Esophagus (tissue), 2 donors: ENCODE results near the gene PLPPR3. TPM values are rescaled to one million over a fixed set of nuclear protein-coding genes. Genes with fewer than 3 reads are reported as not detected.
A peak's percentile ranks its signal among the peaks of the same experiment; 100 is the strongest.

Experiments
- H3K27ac ChIP-seq, 2 donors: one replicate each; pipeline ENCODE4 v1.5.1; 2013; ENCODE audit warnings: low read depth in 2 of 2, mild to moderate bottlenecking in 2 of 2, inconsistent platforms in 1 of 2, low read length in 1 of 2, moderate library complexity in 1 of 2
- H3K27me3 ChIP-seq, 2 donors: one replicate each; pipeline ENCODE4 v1.6.1; 2013; ENCODE audit warnings: low read length in 2 of 2, control low read depth in 1 of 2, mild to moderate bottlenecking in 1 of 2; ENCODE audit not compliant: insufficient read depth in 2 of 2, control insufficient read depth in 1 of 2
- H3K36me3 ChIP-seq, 2 donors: one replicate each; pipeline ENCODE4 v1.6.1; 2013; ENCODE audit warnings: low read length in 1 of 2; ENCODE audit not compliant: control insufficient read depth in 2 of 2, insufficient read depth in 2 of 2
- H3K4me1 ChIP-seq, 2 donors: one replicate each; pipeline ENCODE4 v1.6.1; 2013; ENCODE audit warnings: low read length in 1 of 2; ENCODE audit not compliant: control insufficient read depth in 2 of 2, insufficient read depth in 2 of 2
- H3K4me3 ChIP-seq, 2 donors: one replicate each; pipeline ENCODE4 v1.5.1; 2013; ENCODE audit warnings: low read length in 2 of 2, mild to moderate bottlenecking in 2 of 2, low read depth in 1 of 2, moderate library complexity in 1 of 2
- H3K9me3 ChIP-seq, 2 donors: one replicate each; pipeline ENCODE4 v1.6.1; 2013; ENCODE audit warnings: mild to moderate bottlenecking in 2 of 2, low read depth in 1 of 2, low read length in 1 of 2, moderate library complexity in 1 of 2; ENCODE audit not compliant: control insufficient read depth in 2 of 2, insufficient read depth in 1 of 2
- WGBS, 2 donors: extraction: QIAGEN DNeasy Blood & Tissue Kit; methylation state at CpG; one replicate each; pipeline ENCODE4 v1.1.7; 2013; 5-methylcytosine and 5-hydroxymethylcytosine counted together
- polyA plus RNA-seq, 2 donors: library from polyadenylated mRNA; stranded (reverse); fragments of 200-250 nt; gene quantifications; one replicate each; pipeline ENCODE4 v1.2.3, GENCODE V29; 2013
- donor health status: healthy with polysubstance abuse.
- donor health status: Bipolar disorder and iron deficiency.

Gene PLPPR3
- polyA plus RNA-seq, 2 donors = not detected

DNA sequence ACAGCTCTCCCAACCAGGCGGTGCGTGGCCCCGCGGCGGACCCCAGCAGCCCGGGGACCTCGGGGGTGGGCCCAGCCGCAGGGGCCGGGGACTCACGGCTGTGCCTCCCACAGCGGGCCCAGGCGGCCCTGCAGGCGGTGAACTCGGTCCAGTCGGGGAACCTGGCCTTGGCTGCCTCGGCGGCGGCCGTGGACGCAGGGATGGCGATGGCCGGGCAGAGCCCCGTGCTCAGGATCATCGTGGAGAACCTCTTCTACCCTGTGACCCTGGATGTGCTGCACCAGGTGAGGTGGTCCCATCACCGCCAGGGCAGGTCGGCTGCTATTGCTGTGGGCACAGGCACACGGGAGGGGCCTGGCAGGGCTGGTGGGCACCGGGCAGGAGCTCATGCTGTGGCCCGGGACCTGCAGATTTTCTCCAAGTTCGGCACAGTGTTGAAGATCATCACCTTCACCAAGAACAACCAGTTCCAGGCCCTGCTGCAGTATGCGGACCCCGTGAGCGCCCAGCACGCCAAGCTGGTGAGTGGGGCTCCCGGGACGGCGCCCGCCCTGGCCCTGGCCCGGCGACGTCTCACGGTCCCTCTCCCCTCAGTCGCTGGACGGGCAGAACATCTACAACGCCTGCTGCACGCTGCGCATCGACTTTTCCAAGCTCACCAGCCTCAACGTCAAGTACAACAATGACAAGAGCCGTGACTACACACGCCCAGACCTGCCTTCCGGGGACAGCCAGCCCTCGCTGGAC, 17.2 kb downstream of the PLPPR3 start:
- peaks cover 19 to 71% of the 10 kb centered on the region in 2 donors for H3K36me3 ChIP-seq
- no peaks in the 10 kb centered on the region for H3K9me3 ChIP-seq
- H3K27me3 ChIP-seq = no peaks in the 10 kb centered on the region
- no peak overlapping the region for H3K4me3 ChIP-seq
- H3K4me1 ChIP-seq = peaks cover 24 to 34% of the 10 kb centered on the region in 2 donors
- H3K27ac ChIP-seq = no peak overlapping the region
- 89 to 92% methylated on average over 50 to 53 of the region's 53 CpGs for WGBS, 2 donors

DNA sequence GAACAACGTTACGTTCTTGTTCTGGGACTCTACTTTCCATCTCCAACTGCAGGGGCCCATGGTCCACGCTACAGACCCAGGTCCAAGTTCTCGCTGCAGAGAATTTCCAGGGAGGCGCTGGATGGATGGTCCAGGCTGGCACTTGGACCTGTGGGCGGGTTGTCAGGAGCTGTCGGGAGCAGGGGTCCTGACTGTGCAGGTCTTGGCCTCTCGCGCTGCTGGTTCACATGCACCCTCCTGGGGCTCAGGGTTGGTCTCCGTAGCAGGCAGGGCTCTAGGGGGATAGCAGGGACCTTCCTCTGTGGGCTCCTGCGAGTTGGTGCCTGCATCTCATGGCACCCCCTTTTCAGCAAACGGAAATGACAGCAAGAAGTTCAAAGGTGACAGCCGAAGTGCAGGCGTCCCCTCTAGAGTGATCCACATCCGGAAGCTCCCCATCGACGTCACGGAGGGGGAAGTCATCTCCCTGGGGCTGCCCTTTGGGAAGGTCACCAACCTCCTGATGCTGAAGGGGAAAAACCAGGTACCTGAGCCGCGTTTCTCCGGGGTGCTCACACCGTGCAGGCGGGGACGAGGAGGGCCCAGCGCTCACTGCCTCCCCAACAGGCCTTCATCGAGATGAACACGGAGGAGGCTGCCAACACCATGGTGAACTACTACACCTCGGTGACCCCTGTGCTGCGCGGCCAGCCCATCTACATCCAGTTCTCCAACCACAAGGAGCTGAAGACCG, 17.9 kb downstream of the PLPPR3 start:
- no peak overlapping the region for H3K27ac ChIP-seq
- H3K4me1 ChIP-seq = peaks cover 28 to 34% of the 10 kb centered on the region in 2 donors
- 78 to 83% methylated on average over 31 of the region's 31 CpGs for WGBS, 2 donors
- H3K27me3 ChIP-seq = no peaks in the 10 kb centered on the region
- peaks cover 19 to 69% of the 10 kb centered on the region in 2 donors for H3K36me3 ChIP-seq
- no peak overlapping the region for H3K4me3 ChIP-seq
- H3K9me3 ChIP-seq = no peaks in the 10 kb centered on the region

DNA sequence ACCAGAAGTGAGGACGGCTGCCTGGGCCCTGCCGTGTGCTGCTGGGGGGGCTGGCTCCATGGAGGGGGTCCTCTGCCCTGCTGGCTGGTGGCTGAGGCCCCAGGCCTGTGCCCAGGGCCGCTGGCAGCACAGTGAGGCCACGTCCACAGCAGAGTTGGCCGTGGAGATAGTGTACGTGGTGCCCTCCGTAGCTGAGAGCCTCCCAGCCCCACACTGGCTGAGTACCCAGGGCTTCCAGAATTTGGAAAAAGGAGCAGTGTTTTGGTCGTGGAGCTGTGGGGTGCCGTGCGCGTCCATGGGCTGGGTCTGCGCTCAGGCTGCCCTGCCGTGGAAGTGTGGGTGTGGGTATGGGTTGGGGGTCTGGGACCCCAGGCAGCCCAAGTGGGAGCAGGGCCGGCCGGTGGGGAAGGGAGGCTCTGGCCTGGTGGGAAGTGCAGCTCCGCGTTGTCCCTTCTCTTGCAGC, 18.6 kb downstream of the PLPPR3 start:
- WGBS, 2 donors = 76 to 85% methylated on average over 13 to 17 of the region's 17 CpGs
- H3K4me3 ChIP-seq = no peak overlapping the region
- H3K9me3 ChIP-seq = no peaks in the 10 kb centered on the region
- peaks cover 28 to 34% of the 10 kb centered on the region in 2 donors for H3K4me1 ChIP-seq
- H3K27ac ChIP-seq = no peak overlapping the region
- peaks cover 19 to 65% of the 10 kb centered on the region in 2 donors for H3K36me3 ChIP-seq
- H3K27me3 ChIP-seq = no peaks in the 10 kb centered on the region

DNA sequence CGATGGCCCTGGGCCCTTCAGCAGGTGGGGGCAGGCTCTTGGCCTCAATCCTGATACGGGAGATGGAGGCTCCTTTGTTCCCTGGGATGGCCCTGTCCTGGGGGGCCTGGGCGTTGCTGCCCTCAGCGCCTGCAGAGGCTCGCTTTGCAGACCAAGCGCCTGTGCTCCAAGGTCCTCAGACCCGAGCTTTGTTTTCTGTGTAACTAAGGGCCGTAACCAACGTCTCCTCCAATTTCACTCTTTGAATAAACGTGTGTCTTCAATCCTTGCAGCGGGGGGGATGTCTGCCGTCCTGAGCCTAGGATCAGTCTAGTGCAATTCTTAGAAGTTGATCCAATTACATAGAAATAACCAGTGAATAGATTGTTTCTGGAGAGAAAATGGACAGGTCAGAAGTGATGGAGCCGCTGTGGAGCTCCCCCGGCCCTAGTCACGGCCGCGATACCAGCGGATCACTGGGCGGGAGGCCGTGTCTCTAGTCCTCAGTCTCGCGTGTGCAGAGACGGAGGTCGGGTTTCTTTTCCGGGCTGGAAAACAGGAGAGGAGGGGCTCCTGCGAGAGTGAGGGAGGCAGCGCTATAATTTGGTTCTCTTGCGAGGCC, 19.2 kb downstream of the PLPPR3 start:
- Histone ChIP-seq H3K36me3 (peaks cover 19 to 61% of the 10 kb centered on the region in 2 donors), H3K4me3 (peak overlapping the region in 1 of 2 donors; percentile 32), H3K27ac (peak overlapping the region; percentile 20 to 21), H3K9me3 (no peaks in the 10 kb centered on the region), H3K27me3 (no peaks in the 10 kb centered on the region), H3K4me1 (peaks cover 28 to 34% of the 10 kb centered on the region in 2 donors)
- 45 to 52% methylated on average over 27 to 28 of the region's 28 CpGs for WGBS, 2 donors

DNA sequence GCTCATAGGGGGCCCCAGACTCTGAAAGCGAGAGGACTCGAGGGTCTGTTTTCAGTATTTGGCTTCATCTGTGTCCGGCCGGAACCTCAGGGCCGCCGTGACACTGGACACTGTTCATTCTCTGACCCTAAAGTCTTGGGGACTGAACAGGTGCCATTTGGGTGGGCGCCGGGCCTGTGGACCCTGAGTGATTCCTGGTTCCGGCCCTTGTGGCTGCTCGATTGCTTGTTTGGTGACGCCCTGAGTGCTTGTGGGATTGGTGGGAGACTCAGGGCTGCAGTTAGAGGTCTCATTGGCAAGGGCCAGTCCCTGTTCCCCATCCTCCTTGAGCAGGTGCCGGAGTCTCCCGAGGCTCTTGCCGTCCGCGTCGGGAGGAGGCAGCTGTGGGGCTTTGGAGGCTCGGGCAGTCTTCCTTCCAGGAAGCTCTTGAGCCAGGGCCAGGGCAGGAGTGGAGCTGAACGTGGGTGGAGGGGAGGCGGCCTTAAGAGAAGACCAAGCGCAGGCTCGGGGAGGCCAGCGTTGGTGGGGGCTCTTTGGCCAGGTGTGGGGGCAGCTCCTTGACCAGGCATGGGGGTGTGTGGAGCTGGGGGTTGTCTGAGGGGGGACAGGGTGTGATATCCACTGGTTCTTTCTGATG, 19.8 kb downstream of the PLPPR3 start:
- H3K9me3 ChIP-seq = no peaks in the 10 kb centered on the region
- H3K4me1 ChIP-seq = peaks cover 28 to 34% of the 10 kb centered on the region in 2 donors
- H3K27ac ChIP-seq = peak overlapping the region; percentile 86 to 88
- H3K4me3 ChIP-seq = peak overlapping the region in 1 of 2 donors; percentile 32
- H3K27me3 ChIP-seq = no peaks in the 10 kb centered on the region
- WGBS, 2 donors = 26 to 28% methylated on average over 23 of the region's 23 CpGs
- H3K36me3 ChIP-seq = peaks cover 19 to 56% of the 10 kb centered on the region in 2 donors

DNA sequence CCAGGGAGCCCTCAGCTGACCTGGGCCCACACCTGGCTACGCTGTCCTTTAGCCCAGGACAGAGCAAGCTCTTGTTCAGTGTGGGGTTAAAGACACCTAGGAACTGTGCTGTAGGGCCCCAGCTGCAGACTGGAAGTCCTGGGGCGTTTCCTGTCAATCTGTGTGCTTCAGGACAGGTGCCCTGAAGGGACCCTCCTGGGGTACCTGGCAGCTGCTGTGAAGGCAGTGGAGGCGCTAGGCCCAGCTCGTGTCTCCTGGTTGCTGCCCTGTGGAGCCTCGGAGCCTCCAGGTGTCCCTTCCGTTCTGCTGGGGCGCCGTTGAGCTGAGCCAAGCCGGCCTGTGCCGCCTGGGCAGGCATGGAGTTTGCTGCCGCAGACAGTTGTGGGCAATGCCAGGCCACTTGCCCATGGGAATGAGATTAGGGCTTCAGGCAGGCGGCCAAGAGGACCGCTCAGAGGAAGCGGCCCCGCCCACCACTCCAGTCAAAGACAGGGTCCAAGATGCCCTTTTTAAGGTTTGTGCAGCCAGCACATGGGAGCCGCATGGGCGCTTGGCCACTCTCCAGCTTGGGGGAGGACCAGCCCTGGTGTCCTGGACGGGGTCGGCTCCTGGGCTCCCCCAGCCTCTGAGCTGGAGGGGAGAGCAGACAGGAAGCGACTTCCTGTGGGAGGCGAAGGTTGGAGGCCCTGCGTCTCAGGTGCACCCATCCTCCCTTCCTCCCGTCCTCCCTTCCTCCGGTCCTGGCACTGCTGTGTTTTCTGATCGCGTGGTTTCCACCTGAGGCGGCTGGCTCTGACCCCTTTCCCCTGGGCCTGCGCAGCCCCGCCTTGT, 20.5 kb downstream of the PLPPR3 start:
- 20 to 21% methylated on average over 28 to 29 of the region's 29 CpGs for WGBS, 2 donors
- peaks cover 28 to 36% of the 10 kb centered on the region in 2 donors for H3K4me1 ChIP-seq
- peak overlapping the region; percentile 27 to 32 for H3K4me3 ChIP-seq
- H3K9me3 ChIP-seq = no peaks in the 10 kb centered on the region
- H3K27ac ChIP-seq = peak overlapping the region; percentile 86 to 88
- peaks cover 19 to 48% of the 10 kb centered on the region in 2 donors for H3K36me3 ChIP-seq
- H3K27me3 ChIP-seq = no peaks in the 10 kb centered on the region

DNA sequence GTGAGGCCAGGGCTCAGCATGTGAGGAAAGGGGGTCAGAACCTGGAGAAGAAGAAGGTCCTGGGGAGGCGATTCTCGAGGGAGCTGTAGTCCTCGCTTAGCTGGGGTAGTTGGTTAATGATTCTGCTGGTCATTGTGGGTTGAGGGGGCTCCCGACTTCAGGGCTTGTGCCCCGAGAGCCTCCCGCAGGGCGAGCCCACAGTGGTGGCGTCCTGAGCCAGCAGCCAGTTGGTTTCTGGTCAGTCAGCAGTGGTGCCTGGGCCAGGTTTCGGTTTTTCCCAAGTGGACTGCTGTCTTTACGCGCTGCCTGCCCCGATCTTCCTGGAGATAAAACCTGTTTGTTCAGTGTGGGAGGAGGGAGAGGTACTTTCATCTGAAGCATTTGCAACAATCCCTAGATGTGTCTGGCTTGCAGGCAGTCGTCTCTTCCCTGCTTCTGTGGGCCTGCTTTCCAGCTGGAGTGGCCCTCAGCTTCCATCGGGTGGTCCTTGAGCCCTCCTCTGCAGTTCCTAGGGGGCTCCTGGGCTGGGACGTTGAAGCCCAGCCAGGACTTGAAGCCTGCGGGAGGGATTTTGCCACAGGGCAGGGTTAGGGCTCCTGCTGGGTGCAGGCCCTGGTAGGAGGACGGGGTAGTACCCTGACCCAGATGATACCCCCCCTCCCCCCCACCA, 21.3 kb downstream of the PLPPR3 start:
- Histone ChIP-seq H3K4me3 (peak overlapping the region; percentile 2 to 32), H3K4me1 (peaks cover 28 to 38% of the 10 kb centered on the region in 2 donors)
- 16 to 24% methylated on average over 17 of the region's 17 CpGs for WGBS, 2 donors

DNA sequence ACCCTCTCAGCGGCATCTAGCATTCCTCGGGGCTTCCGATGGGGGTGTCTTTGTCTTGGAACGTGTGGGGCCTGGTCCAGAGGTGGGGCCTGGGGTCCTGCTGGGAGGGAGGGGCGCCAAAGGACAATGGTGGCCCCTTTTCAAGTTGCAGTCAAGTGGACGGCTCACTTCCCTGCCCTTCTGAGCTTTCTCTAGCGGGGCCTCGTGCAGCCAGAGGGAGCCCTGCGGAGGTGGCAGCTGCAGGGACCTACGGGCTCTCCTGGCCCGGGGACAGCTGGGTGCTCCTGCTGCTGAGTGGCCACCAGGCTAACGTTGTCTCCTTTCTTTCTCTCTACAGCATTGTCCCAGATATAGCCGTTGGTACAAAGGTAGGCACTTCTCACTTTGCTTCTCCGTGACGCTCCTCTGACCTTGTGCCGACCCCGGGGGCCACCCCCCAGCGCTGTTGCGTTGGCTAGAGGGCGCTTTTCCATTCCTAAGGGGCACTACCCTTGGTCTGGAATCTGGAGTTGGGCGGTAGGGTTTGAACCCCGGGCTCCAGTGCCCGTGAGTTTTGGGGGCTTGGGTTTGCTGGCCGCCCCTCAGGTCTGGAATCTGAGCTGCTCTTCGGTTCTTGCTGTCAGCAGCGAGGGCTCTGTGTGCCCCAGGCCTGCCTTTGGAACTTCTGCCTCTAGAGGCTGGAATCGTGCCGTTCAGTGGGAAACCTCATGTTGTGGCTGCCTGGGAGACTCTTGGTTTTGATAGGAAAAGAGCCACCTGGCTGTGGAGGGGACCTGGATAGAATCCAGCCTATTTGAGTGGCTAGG, 22.5 kb downstream of the PLPPR3 start:
- H3K9me3 ChIP-seq = no peaks in the 10 kb centered on the region
- peak overlapping the region; percentile 88 to 99 for H3K27ac ChIP-seq
- peak overlapping the region; percentile 66 to 79 for H3K4me3 ChIP-seq
- H3K36me3 ChIP-seq = peaks cover 8 to 29% of the 10 kb centered on the region in 2 donors
- H3K27me3 ChIP-seq = no peaks in the 10 kb centered on the region
- peaks cover 28 to 44% of the 10 kb centered on the region in 2 donors for H3K4me1 ChIP-seq
- 8% methylated on average over 28 of the region's 28 CpGs for WGBS, 2 donors

More for the DNA sequence above, 21.3 kb downstream of the PLPPR3 start:
- Histone ChIP-seq H3K9me3 (no peaks in the 10 kb centered on the region), H3K27ac (peak overlapping the region; percentile 86 to 88), H3K27me3 (no peaks in the 10 kb centered on the region), H3K36me3 (peaks cover 17 to 41% of the 10 kb centered on the region in 2 donors)
